HL-60/S4 (cell line): ENCODE measurements around the gene HELT.

Experiments used
- in situ Hi-C: fragments of 300-500 bp; cut with MboI; formaldehyde crosslinking; loops from 2 replicates; pipeline ENCODE4 v1.14.3; 2022; ENCODE audit warnings: low sequenced_read_pairs

The HELT gene

GRCh38 chr4:185002784-185003183 lies 15.5 kb upstream of the HELT start:
- in situ Hi-C loops = no loop called here

- in situ Hi-C loops = no loop called here
Observed at GRCh38 chr4:185003596-185004351, 14.5 kb upstream of the HELT start.

- in situ Hi-C loops = no loop called here
Observed at GRCh38 chr4:185004562-185005218, 13.6 kb upstream of the HELT start.

- in situ Hi-C loops = no loop called here
Observed at GRCh38 chr4:185005219-185005819, 13.0 kb upstream of the HELT start.

- in situ Hi-C loops = no loop called here
Observed at GRCh38 chr4:185011408-185011807, 6.9 kb upstream of the HELT start.

GRCh38 chr4:185013417-185014125 lies 4.7 kb upstream of the HELT start:
- in situ Hi-C loops = no loop called here

GRCh38 chr4:185015108-185015507 lies 3.2 kb upstream of the HELT start:
- in situ Hi-C loops = no loop called here

- in situ Hi-C loops = no loop called here
Observed at GRCh38 chr4:185016101-185016940, 2.0 kb upstream of the HELT start.

- in situ Hi-C loops = no loop called here
Observed at GRCh38 chr4:185016946-185017758, 1.1 kb upstream of the HELT start.

- in situ Hi-C loops = no loop called here
Observed at GRCh38 chr4:185018834-185019455, 655 bp downstream of the HELT start.

GRCh38 chr4:185019456-185020292 lies 1.4 kb downstream of the HELT start:
- in situ Hi-C loops = no loop called here

- in situ Hi-C loops = no loop called here
Observed at GRCh38 chr4:185020293-185020808, 2.1 kb downstream of the HELT start.

- in situ Hi-C loops = no loop called here
Observed at GRCh38 chr4:185020863-185021761, 2.8 kb downstream of the HELT start.

- in situ Hi-C loops = no loop called here
Observed at GRCh38 chr4:185023471-185023870, 5.2 kb downstream of the HELT start.

GRCh38 chr4:185028625-185029024 lies 10.3 kb downstream of the HELT start:
- in situ Hi-C loops = loop anchor here (25.0 kb wide), 1 partner anchor 1009 kb away; no protein-coding TSS in a partner anchor

- in situ Hi-C loops = loop anchor here (25.0 kb wide), 1 partner anchor 1006 kb away; no protein-coding TSS in a partner anchor
Observed at GRCh38 chr4:185031611-185032010, 13.3 kb downstream of the HELT start.

- in situ Hi-C loops = loop anchor here (25.0 kb wide), 1 partner anchor 1004 kb away; no protein-coding TSS in a partner anchor
Observed at GRCh38 chr4:185033072-185033471, 14.8 kb downstream of the HELT start.
